GM23338 (cell line): ENCODE results near the gene ZFYVE27. TPM values are rescaled to one million over a fixed set of nuclear protein-coding genes. Genes with fewer than 3 reads are reported as not detected.

Source experiments
- ATAC-seq: fragments of 200-7000 bp; cut with Tn5 transposase; 3 replicates; pipeline ENCODE4 v1.9.1; 2020
- DNase-seq: peaks from one replicate; pipeline ENCODE4 v3.0.0-alpha.2; 2015; ENCODE audit warnings: low spot score
- H2AFZ ChIP-seq: fragments of 200-600 bp; sonication (generic); 2 replicates; pipeline ENCODE4 v1.8.0; 2016; ENCODE audit warnings: antibody characterized with exemption, mild to moderate bottlenecking, moderate library complexity
- H3F3A ChIP-seq: fragments of 200-600 bp; sonication (generic); replicated peaks from 2 replicates; pipeline ENCODE4 v1.8.0; 2017; ENCODE audit warnings: antibody characterized with exemption, mixed run types, low read depth
- H3K27ac ChIP-seq: fragments of 200-600 bp; sonication (generic); 2 replicates; pipeline ENCODE4 v1.6.1; 2016; ENCODE audit warnings: low read depth
- H3K27me3 ChIP-seq: fragments of 200-600 bp; sonication (generic); 2 replicates; pipeline ENCODE4 v1.8.0; 2016; ENCODE audit warnings: mild to moderate bottlenecking, mixed run types, moderate library complexity; ENCODE audit not compliant: insufficient read depth
- H3K36me3 ChIP-seq: fragments of 200-600 bp; sonication (generic); 2 replicates; pipeline ENCODE4 v1.8.0; 2016; ENCODE audit warnings: mild to moderate bottlenecking; ENCODE audit not compliant: insufficient read depth
- H3K4me1 ChIP-seq: fragments of 200-600 bp; sonication (generic); 2 replicates; pipeline ENCODE4 v1.8.0; 2016; ENCODE audit warnings: mild to moderate bottlenecking, moderate library complexity; ENCODE audit not compliant: insufficient read depth
- H3K4me2 ChIP-seq: fragments of 200-600 bp; sonication (generic); 2 replicates; pipeline ENCODE4 v1.7.1; 2017; ENCODE audit warnings: mixed run types
- H3K4me3 ChIP-seq: fragments of 200-600 bp; sonication (generic); 2 replicates; pipeline ENCODE4 v1.6.1; 2016; ENCODE audit warnings: mixed run types
- H3K79me2 ChIP-seq: fragments of 200-600 bp; sonication (generic); replicated peaks from 2 replicates; pipeline ENCODE4 v1.8.0; 2017; ENCODE audit warnings: mild to moderate bottlenecking; ENCODE audit not compliant: insufficient read depth
- H3K9me2 ChIP-seq: fragments of 200-600 bp; sonication (generic); 2 replicates; pipeline ENCODE4 v1.8.0; 2017; ENCODE audit not compliant: insufficient read depth
- H4K20me1 ChIP-seq: fragments of 200-600 bp; sonication (generic); replicated peaks from 2 replicates; pipeline ENCODE4 v1.8.0; 2017; ENCODE audit warnings: mild to moderate bottlenecking; ENCODE audit not compliant: insufficient read depth
- H3K27ac Mint-ChIP-seq: 2 replicates; pipeline ENCODE4 v1.8.0; 2020; ENCODE audit warnings: inconsistent platforms, mild to moderate bottlenecking, moderate library complexity, mixed read lengths
- H3K27me3 Mint-ChIP-seq: 3 replicates; pipeline ENCODE4 v1.8.0; 2022; ENCODE audit warnings: low read depth, mild to moderate bottlenecking, moderate library complexity, mixed read lengths, inconsistent platforms; ENCODE audit not compliant: insufficient read depth, poor library complexity
- H3K36me3 Mint-ChIP-seq: 3 replicates; pipeline ENCODE4 v1.8.0; 2021; ENCODE audit warnings: low read depth, mild to moderate bottlenecking, inconsistent platforms, moderate library complexity, mixed read lengths
- H3K4me1 Mint-ChIP-seq: 3 replicates; pipeline ENCODE4 v1.8.0; 2020; ENCODE audit warnings: mild to moderate bottlenecking, inconsistent platforms, mixed read lengths
- H3K4me3 Mint-ChIP-seq: 3 replicates; pipeline ENCODE4 v1.8.0; 2021; ENCODE audit warnings: moderate library complexity, mild to moderate bottlenecking, inconsistent platforms, mixed read lengths
- H3K9me3 Mint-ChIP-seq: 3 replicates; pipeline ENCODE4 v1.8.0; 2020; ENCODE audit warnings: moderate library complexity, mild to moderate bottlenecking, inconsistent platforms, mixed read lengths
- CREB1 ChIP-seq: fragments of 250-450 bp; sonication (Bioruptor Pico); IDR thresholded peaks from 2 replicates; pipeline ENCODE4 v1.5.0; 2020; ENCODE audit warnings: low read depth, mild to moderate bottlenecking, moderate library complexity
- ZNF114 ChIP-seq: fragments of 250-450 bp; sonication (Bioruptor Pico); IDR thresholded peaks from 2 replicates; pipeline ENCODE4 v1.5.0; 2020; ENCODE audit warnings: mild to moderate bottlenecking, moderate library complexity
- polyA plus RNA-seq: library from polyadenylated mRNA; unstranded; fragments of >200 nt; fragmentation: Nextera tagmentation; extraction: Ambion mirVana; gene quantifications from 2 replicates; pipeline ENCODE4 v1.2.1, GENCODE V29; 2016
- total RNA-seq: library from RNA; depleted of rRNA; stranded (reverse); fragments of >200 nt; shearing (Covaris generic); gene quantifications from 2 replicates; pipeline ENCODE4 v1.2.3, GENCODE V29; 2014
- TF ChIP-seq, protein P1 (sequence below): fragments of 250-450 bp; sonication (Bioruptor Pico); IDR thresholded peaks from 2 replicates; pipeline ENCODE4 v1.5.0; 2020; ENCODE audit warnings: mild to moderate bottlenecking, moderate library complexity
- TF ChIP-seq, protein P2 (sequence below), 2 experiments: fragments of 200-600 bp in 1 of 2; sonication (generic) in 1 of 2; conservative IDR thresholded peaks; 2 replicates each; pipeline versions ENCODE4 v1.5.1 to v1.6.1; 2016 to 2017; ENCODE audit warnings: antibody characterized with exemption in 2 of 2, low read depth in 2 of 2, mild to moderate bottlenecking in 2 of 2, moderate library complexity in 1 of 2

The ZFYVE27 gene
- total and polyA plus RNA-seq, 2 experiments from 2014 or later: 15.0 to 25.8 TPM

- Mint-ChIP-seq H3K9me3 (no peaks in the 10 kb centered on the region), H3K4me1 (peaks cover 8% of the 10 kb centered on the region; the same call in 2 of the 3 replicates), H3K27ac (no peak overlapping the region), H3K4me3 (no peak overlapping the region), H3K27me3 (peaks cover 4% of the 10 kb centered on the region), H3K36me3 (no peaks in the 10 kb centered on the region)
- H3K4me1 ChIP-seq: no peaks in the 10 kb centered on the region; the same call in 1 of the 2 replicates
- no peak for TF ChIP-seq ZNF114 (CRISPR knock-in tag)
- TF ChIP-seq CREB1 (CRISPR knock-in tag): 0 out of 2 replicates have a peak, but pooled peaks have one; percentile 24
- TF ChIP-seq, protein P1, sequence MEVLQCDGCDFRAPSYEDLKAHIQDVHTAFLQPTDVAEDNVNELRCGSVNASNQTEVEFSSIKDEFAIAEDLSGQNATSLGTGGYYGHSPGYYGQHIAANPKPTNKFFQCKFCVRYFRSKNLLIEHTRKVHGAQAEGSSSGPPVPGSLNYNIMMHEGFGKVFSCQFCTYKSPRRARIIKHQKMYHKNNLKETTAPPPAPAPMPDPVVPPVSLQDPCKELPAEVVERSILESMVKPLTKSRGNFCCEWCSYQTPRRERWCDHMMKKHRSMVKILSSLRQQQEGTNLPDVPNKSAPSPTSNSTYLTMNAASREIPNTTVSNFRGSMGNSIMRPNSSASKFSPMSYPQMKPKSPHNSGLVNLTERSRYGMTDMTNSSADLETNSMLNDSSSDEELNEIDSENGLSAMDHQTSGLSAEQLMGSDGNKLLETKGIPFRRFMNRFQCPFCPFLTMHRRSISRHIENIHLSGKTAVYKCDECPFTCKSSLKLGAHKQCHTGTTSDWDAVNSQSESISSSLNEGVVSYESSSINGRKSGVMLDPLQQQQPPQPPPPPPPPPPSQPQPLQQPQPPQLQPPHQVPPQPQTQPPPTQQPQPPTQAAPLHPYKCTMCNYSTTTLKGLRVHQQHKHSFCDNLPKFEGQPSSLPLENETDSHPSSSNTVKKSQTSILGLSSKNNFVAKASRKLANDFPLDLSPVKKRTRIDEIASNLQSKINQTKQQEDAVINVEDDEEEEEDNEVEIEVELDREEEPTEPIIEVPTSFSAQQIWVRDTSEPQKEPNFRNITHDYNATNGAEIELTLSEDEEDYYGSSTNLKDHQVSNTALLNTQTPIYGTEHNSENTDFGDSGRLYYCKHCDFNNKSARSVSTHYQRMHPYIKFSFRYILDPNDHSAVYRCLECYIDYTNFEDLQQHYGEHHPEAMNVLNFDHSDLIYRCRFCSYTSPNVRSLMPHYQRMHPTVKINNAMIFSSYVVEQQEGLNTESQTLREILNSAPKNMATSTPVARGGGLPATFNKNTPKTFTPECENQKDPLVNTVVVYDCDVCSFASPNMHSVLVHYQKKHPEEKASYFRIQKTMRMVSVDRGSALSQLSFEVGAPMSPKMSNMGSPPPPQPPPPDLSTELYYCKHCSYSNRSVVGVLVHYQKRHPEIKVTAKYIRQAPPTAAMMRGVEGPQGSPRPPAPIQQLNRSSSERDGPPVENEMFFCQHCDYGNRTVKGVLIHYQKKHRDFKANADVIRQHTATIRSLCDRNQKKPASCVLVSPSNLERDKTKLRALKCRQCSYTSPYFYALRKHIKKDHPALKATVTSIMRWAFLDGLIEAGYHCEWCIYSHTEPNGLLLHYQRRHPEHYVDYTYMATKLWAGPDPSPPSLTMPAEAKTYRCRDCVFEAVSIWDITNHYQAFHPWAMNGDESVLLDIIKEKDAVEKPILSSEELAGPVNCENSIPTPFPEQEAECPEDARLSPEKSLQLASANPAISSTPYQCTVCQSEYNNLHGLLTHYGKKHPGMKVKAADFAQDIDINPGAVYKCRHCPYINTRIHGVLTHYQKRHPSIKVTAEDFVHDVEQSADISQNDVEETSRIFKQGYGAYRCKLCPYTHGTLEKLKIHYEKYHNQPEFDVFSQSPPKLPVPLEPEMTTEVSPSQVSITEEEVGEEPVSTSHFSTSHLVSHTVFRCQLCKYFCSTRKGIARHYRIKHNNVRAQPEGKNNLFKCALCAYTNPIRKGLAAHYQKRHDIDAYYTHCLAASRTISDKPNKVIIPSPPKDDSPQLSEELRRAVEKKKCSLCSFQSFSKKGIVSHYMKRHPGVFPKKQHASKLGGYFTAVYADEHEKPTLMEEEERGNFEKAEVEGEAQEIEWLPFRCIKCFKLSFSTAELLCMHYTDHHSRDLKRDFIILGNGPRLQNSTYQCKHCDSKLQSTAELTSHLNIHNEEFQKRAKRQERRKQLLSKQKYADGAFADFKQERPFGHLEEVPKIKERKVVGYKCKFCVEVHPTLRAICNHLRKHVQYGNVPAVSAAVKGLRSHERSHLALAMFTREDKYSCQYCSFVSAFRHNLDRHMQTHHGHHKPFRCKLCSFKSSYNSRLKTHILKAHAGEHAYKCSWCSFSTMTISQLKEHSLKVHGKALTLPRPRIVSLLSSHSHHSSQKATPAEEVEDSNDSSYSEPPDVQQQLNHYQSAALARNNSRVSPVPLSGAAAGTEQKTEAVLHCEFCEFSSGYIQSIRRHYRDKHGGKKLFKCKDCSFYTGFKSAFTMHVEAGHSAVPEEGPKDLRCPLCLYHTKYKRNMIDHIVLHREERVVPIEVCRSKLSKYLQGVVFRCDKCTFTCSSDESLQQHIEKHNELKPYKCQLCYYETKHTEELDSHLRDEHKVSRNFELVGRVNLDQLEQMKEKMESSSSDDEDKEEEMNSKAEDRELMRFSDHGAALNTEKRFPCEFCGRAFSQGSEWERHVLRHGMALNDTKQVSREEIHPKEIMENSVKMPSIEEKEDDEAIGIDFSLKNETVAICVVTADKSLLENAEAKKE: no peak
- TF ChIP-seq, protein P2, sequence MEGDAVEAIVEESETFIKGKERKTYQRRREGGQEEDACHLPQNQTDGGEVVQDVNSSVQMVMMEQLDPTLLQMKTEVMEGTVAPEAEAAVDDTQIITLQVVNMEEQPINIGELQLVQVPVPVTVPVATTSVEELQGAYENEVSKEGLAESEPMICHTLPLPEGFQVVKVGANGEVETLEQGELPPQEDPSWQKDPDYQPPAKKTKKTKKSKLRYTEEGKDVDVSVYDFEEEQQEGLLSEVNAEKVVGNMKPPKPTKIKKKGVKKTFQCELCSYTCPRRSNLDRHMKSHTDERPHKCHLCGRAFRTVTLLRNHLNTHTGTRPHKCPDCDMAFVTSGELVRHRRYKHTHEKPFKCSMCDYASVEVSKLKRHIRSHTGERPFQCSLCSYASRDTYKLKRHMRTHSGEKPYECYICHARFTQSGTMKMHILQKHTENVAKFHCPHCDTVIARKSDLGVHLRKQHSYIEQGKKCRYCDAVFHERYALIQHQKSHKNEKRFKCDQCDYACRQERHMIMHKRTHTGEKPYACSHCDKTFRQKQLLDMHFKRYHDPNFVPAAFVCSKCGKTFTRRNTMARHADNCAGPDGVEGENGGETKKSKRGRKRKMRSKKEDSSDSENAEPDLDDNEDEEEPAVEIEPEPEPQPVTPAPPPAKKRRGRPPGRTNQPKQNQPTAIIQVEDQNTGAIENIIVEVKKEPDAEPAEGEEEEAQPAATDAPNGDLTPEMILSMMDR (conservative IDR thresholded peaks at IDR 0.05; ENCODE audit: low read depth in 2 of 2): peak; percentile 93 to 98
- no peaks in the 10 kb centered on the region for H3K27me3 ChIP-seq
- no peaks in the 10 kb centered on the region for H3K9me2 ChIP-seq
- no peak overlapping the region for H3K4me2 ChIP-seq
- no peak overlapping the region for H3K4me3 ChIP-seq
- no peak overlapping the region for H3K27ac ChIP-seq
- H3K36me3 ChIP-seq: no peaks in the 10 kb centered on the region
- no peaks in the 10 kb centered on the region for H3K79me2 ChIP-seq
- no peaks in the 10 kb centered on the region for H3F3A ChIP-seq
- ATAC-seq (peak; percentile 86), DNase-seq (peak; percentile 90)
- H4K20me1 ChIP-seq: no peaks in the 10 kb centered on the region; the same call in 1 of the 2 replicates
- H2AFZ ChIP-seq: no peak overlapping the region
Measured at GRCh38 chr10:97791824-97792721, 55.1 kb downstream of the ZFYVE27 start.
